ENCODE data around the gene DHH.

GRCh38 chr12:49126852-49127763 is 32.5 kb upstream of the DHH start:
- TF ChIP-seq CTCF (IDR thresholded peaks at IDR 0.05; ENCODE audit: insufficient read depth, low read length, poor library complexity, severe bottlenecking) (no peak), EZH2phosphoT487 (conservative IDR thresholded peaks at IDR 0.05; ENCODE audit: low read length) (no peak)
